ENCODE data around the gene CCDC88C.
"Not testable (repeated sequence)": the region's sequence is repeated elsewhere in the genome, so short reads cannot be mapped to it uniquely, and the experiment has no call there.

DNA sequence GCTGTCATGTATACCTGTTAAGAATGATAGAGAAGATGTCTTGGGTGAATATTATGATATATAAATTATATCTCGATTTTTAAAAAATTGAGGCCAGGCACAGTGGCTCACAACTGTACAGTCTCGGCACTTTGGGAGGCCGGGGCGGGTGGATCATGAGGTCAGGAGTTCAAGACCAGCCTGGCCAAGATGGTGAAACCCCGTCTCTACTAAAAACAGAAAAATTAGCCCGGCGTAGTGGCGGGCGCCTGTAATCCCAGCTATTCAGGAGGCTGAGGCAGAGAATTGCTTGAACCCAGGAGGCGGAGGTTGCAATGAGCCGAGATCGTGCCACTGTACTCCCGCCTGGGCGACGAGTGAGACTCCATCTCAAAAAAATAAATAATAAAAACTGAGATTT lies 151.3 kb downstream of the CCDC88C start:
- TF ChIP-seq, protein P1, sequence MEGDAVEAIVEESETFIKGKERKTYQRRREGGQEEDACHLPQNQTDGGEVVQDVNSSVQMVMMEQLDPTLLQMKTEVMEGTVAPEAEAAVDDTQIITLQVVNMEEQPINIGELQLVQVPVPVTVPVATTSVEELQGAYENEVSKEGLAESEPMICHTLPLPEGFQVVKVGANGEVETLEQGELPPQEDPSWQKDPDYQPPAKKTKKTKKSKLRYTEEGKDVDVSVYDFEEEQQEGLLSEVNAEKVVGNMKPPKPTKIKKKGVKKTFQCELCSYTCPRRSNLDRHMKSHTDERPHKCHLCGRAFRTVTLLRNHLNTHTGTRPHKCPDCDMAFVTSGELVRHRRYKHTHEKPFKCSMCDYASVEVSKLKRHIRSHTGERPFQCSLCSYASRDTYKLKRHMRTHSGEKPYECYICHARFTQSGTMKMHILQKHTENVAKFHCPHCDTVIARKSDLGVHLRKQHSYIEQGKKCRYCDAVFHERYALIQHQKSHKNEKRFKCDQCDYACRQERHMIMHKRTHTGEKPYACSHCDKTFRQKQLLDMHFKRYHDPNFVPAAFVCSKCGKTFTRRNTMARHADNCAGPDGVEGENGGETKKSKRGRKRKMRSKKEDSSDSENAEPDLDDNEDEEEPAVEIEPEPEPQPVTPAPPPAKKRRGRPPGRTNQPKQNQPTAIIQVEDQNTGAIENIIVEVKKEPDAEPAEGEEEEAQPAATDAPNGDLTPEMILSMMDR (IDR thresholded peaks at IDR 0.05; ENCODE audit: extremely low read depth in 1 of 2, insufficient read depth in 1 of 2, low read depth in 1 of 2, low read length in 2 of 2), result not testable (repeated sequence)
- TF ChIP-seq POLR2A (IDR thresholded peaks at IDR 0.05; ENCODE audit: low read depth, low read length); GATA2 (IDR thresholded peaks at IDR 0.05; ENCODE audit: insufficient read depth, insufficient read length, low read depth, low read length): not testable (repeated sequence)

Data from endothelial cell of umbilical vein (primary cell).